KMS-11 (cell line): ENCODE measurements around the gene SUPT6H.
A peak's percentile ranks its signal among the peaks of the same experiment; 100 is the strongest.

Experiments used
- H2AFZ ChIP-seq: fragments of 200-600 bp; sonication (generic); 2 replicates; pipeline ENCODE4 v1.6.1; 2016; ENCODE audit warnings: antibody characterized with exemption, mixed run types, low read depth
- H3K27ac ChIP-seq: fragments of 200-600 bp; sonication (generic); 2 replicates; pipeline ENCODE4 v1.6.1; 2016; ENCODE audit warnings: mild to moderate bottlenecking, mixed run types
- H3K27me3 ChIP-seq: fragments of 200-600 bp; sonication (generic); 2 replicates; pipeline ENCODE4 v1.6.1; 2017; ENCODE audit warnings: mild to moderate bottlenecking, low read depth, mixed run types, moderate library complexity; ENCODE audit not compliant: insufficient read depth
- H3K36me3 ChIP-seq: fragments of 200-600 bp; sonication (generic); 2 replicates; pipeline ENCODE4 v1.6.1; 2017; ENCODE audit warnings: mild to moderate bottlenecking, mixed run types; ENCODE audit not compliant: insufficient read depth
- H3K4me1 ChIP-seq: fragments of 200-600 bp; sonication (generic); 2 replicates; pipeline ENCODE4 v1.6.1; 2016; ENCODE audit warnings: mild to moderate bottlenecking, low read depth, mixed run types; ENCODE audit not compliant: poor library complexity, severe bottlenecking
- H3K4me2 ChIP-seq: fragments of 200-600 bp; sonication (generic); 2 replicates; pipeline ENCODE4 v1.7.0; 2016; ENCODE audit warnings: mild to moderate bottlenecking, mixed run types
- H3K4me3 ChIP-seq: fragments of 200-600 bp; sonication (generic); IDR thresholded peaks from 2 replicates; pipeline ENCODE4 v1.6.1; 2017; ENCODE audit warnings: low read depth, low read length, mixed read lengths; ENCODE audit not compliant: insufficient read depth
- H3K79me2 ChIP-seq: fragments of 200-600 bp; sonication (generic); 2 replicates; pipeline ENCODE4 v1.6.1; 2016; ENCODE audit warnings: low read depth, mixed run types; ENCODE audit not compliant: insufficient read depth
- H3K9ac ChIP-seq: fragments of 200-600 bp; sonication (generic); 2 replicates; pipeline ENCODE4 v1.6.1; 2016; ENCODE audit warnings: mild to moderate bottlenecking, mixed run types
- H4K20me1 ChIP-seq: fragments of 200-600 bp; sonication (generic); 2 replicates; pipeline ENCODE4 v1.6.1; 2016; ENCODE audit warnings: mild to moderate bottlenecking, mixed run types; ENCODE audit not compliant: insufficient read depth
- TF ChIP-seq, protein P1 (sequence below): fragments of 200-600 bp; sonication (generic); conservative IDR thresholded peaks from 2 replicates; pipeline ENCODE4 v1.6.1; 2017; ENCODE audit warnings: low read depth, mild to moderate bottlenecking, antibody characterized with exemption, low read length, moderate library complexity, mixed read lengths

SUPT6H gene

GRCh38 chr17:28728364-28729200 is 66.6 kb downstream of the SUPT6H start, which contains the start of gene NEK8:
TSS of gene NEK8 (plus strand) at chr17:28728788. CDS start at chr17:28728814, 26 bp downstream.
- Histone ChIP-seq H3K9ac (peak within 1 kb of the TSS; percentile 70), H3K27ac (peak within 1 kb of the TSS; percentile 88), H3K79me2 (peaks cover 5% of the 10 kb centered on the region; the same call in 1 of the 2 replicates), H3K36me3 (peaks cover 7% of the 10 kb centered on the region; the same call in 1 of the 2 replicates), H4K20me1 (no peaks in the 10 kb centered on the region), H3K4me1 (peaks cover 42% of the 10 kb centered on the region), H3K4me2 (peak within 1 kb of the TSS; percentile 67), H3K4me3 (peak within 1 kb of the TSS; percentile 63), H3K27me3 (no peaks in the 10 kb centered on the region), H2AFZ (peak within 1 kb of the TSS; percentile 77)
- TF ChIP-seq, protein P1, sequence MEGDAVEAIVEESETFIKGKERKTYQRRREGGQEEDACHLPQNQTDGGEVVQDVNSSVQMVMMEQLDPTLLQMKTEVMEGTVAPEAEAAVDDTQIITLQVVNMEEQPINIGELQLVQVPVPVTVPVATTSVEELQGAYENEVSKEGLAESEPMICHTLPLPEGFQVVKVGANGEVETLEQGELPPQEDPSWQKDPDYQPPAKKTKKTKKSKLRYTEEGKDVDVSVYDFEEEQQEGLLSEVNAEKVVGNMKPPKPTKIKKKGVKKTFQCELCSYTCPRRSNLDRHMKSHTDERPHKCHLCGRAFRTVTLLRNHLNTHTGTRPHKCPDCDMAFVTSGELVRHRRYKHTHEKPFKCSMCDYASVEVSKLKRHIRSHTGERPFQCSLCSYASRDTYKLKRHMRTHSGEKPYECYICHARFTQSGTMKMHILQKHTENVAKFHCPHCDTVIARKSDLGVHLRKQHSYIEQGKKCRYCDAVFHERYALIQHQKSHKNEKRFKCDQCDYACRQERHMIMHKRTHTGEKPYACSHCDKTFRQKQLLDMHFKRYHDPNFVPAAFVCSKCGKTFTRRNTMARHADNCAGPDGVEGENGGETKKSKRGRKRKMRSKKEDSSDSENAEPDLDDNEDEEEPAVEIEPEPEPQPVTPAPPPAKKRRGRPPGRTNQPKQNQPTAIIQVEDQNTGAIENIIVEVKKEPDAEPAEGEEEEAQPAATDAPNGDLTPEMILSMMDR, result no peak

DNA sequence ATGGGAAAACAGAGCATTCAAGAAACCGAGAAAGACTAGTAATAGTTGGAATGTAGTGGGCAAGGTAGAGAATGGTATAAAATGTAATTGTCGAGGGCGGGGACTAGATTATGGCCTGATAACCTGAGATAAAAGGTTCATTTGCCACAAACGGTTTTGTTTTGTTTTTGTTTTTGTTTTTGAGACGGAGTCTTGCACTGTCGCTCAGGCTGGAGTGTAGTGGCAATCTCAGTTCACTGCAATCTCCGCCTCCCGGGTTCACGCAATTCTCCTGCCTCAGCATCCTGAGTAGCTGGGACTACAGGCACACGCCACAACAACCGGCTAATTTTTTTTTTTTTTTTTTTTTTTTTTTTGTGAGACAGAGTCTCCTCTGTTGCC is 67.9 kb downstream of the SUPT6H start:
- TF ChIP-seq, protein P1, result no peak
- H3K79me2 ChIP-seq, result peaks cover 5% of the 10 kb centered on the region; the same call in 1 of the 2 replicates
- H3K36me3 ChIP-seq, result no peaks in the 10 kb centered on the region; the same call in 1 of the 2 replicates
- H3K4me2 ChIP-seq, result no peak overlapping the region
- no peak overlapping the region for H3K4me3 ChIP-seq
- H3K27me3 ChIP-seq, result no peaks in the 10 kb centered on the region
- no peak overlapping the region for H3K9ac ChIP-seq
- H3K4me1 ChIP-seq, result peaks cover 29% of the 10 kb centered on the region
- no peak overlapping the region for H2AFZ ChIP-seq
- no peaks in the 10 kb centered on the region for H4K20me1 ChIP-seq
- H3K27ac ChIP-seq, result no peak overlapping the region

- no peaks in the 10 kb centered on the region for H3K27me3 ChIP-seq
- no peak overlapping the region for H3K4me2 ChIP-seq
- H3K36me3 ChIP-seq, result no peaks in the 10 kb centered on the region
- no peak overlapping the region for H2AFZ ChIP-seq
- peaks cover 13% of the 10 kb centered on the region for H3K4me1 ChIP-seq
- H3K79me2 ChIP-seq, result no peaks in the 10 kb centered on the region
- H3K27ac ChIP-seq, result no peak overlapping the region
- H3K9ac ChIP-seq, result no peak overlapping the region
- no peaks in the 10 kb centered on the region for H4K20me1 ChIP-seq
- TF ChIP-seq, protein P1, result no peak
- no peak overlapping the region for H3K4me3 ChIP-seq
Measured at GRCh38 chr17:28733346-28733745, 71.3 kb downstream of the SUPT6H start.

DNA sequence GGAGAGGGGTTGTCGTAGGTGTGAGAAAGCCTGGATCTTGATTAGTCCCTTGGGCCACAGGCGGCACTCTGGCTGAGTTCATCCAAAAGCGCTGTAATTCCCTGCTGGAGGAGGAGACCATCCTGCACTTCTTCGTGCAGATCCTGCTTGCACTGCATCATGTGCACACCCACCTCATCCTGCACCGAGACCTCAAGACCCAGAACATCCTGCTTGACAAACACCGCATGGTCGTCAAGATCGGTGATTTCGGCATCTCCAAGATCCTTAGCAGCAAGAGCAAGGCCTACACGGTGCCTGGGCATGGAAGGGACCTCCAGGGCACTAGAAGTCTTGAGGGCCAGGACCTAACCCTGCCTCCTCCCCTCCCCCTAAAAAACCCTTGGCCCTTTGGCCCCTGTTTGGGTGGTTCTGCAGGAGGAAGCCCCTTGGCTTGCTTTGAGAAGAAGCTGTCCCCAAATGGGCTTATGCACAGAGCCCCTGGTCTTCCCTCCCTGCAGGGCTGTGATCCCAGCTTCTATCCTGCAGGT is 72.8 kb downstream of the SUPT6H start:
- TF ChIP-seq, protein P1, result no peak
- Histone ChIP-seq H4K20me1 (no peaks in the 10 kb centered on the region), H3K4me2 (no peak overlapping the region), H3K4me3 (no peak overlapping the region), H3K36me3 (no peaks in the 10 kb centered on the region), H3K4me1 (peaks cover 18% of the 10 kb centered on the region), H3K27me3 (no peaks in the 10 kb centered on the region), H3K79me2 (no peaks in the 10 kb centered on the region), H3K27ac (no peak overlapping the region), H2AFZ (no peak overlapping the region), H3K9ac (no peak overlapping the region)
